ENCODE measurements around the gene CCDC85A.
"Not testable (repeated sequence)": the region's sequence is repeated elsewhere in the genome, so short reads cannot be mapped to it uniquely, and the experiment has no call there.

The CCDC85A gene

GRCh38 chr2:56183643-56184499 is at the start of gene CCDC85A:
TSS of gene CCDC85A (plus strand) at chr2:56183990. CDS start at chr2:56184625, 635 bp downstream.
- Histone ChIP-seq H3K4me3 (ENCODE audit: low read length in 2 of 2) (peak within 1 kb of the TSS; percentile 65 to 75), H3K9ac (ENCODE audit: low read length in 2 of 2) (no peak within 1 kb of the TSS), H3K9me3 (ENCODE audit: control insufficient read depth in 2 of 2, low read length in 2 of 2) (no peaks in the 10 kb centered on the region), H3K27me3 (ENCODE audit: control insufficient read depth in 1 of 2, insufficient read depth in 2 of 2, low read length in 2 of 2) (peaks cover 11 to 29% of the 10 kb centered on the region in 2 donors), H3K27ac (ENCODE audit: low read length) (no peak within 1 kb of the TSS), H3K4me1 (ENCODE audit: control insufficient read depth, insufficient read depth, low read length) (peaks cover 15% of the 10 kb centered on the region), H3K36me3 (ENCODE audit: control insufficient read depth in 2 of 2, insufficient read depth in 2 of 2, low read length in 2 of 2) (no peaks in the 10 kb centered on the region)

- H3K36me3 ChIP-seq (ENCODE audit: control insufficient read depth in 2 of 2, insufficient read depth in 2 of 2, low read length in 2 of 2), result no peaks in the 10 kb centered on the region
- no peak overlapping the region for H3K27ac ChIP-seq (ENCODE audit: low read length)
- no peak overlapping the region for H3K9ac ChIP-seq (ENCODE audit: low read length in 2 of 2)
- H3K27me3 ChIP-seq (ENCODE audit: control insufficient read depth in 1 of 2, insufficient read depth in 2 of 2, low read length in 2 of 2), result no peaks in the 10 kb centered on the region
- H3K9me3 ChIP-seq (ENCODE audit: control insufficient read depth in 2 of 2, low read length in 2 of 2), result no peaks in the 10 kb centered on the region
- H3K4me3 ChIP-seq (ENCODE audit: low read length in 2 of 2), result no peak overlapping the region
- H3K4me1 ChIP-seq (ENCODE audit: control insufficient read depth, insufficient read depth, low read length), result no peaks in the 10 kb centered on the region
Measured at GRCh38 chr2:56134861-56135260, 48.9 kb upstream of the CCDC85A start.

DNA sequence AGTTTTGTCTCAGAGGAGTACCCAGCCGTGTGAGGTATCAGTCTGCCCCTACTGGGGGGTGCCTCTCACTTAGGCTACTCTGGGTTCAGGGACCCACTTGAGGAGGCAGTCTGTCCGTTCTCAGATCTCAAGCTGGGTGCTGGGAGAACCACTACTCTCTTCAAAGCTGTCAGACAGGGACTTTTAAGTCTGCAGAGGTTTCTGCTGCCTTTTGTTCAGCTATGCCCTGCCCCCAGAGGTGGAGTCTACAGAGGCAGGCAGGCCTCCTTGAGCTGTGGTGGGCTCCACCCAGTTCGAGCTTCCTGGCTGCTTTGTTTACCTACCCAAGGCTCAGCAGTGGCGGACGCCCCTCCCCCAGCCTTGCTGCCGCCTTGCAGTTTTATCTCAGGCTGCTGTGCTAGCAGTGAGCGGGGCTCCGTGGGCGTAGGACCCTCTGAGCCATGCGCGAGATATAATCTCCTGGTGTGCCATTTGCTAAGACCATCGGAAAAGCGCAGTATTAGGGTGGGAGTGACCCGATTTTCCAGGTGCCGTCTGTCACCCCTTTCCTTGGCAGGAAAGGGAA is 41.2 kb upstream of the CCDC85A start:
- H3K27ac ChIP-seq (ENCODE audit: low read length); H3K9me3 ChIP-seq (ENCODE audit: control insufficient read depth in 2 of 2, low read length in 2 of 2); H3K9ac ChIP-seq (ENCODE audit: low read length in 2 of 2); H3K36me3 ChIP-seq (ENCODE audit: control insufficient read depth in 2 of 2, insufficient read depth in 2 of 2, low read length in 2 of 2); H3K4me1 ChIP-seq (ENCODE audit: control insufficient read depth, insufficient read depth, low read length); H3K27me3 ChIP-seq (ENCODE audit: control insufficient read depth in 1 of 2, insufficient read depth in 2 of 2, low read length in 2 of 2); H3K4me3 ChIP-seq (ENCODE audit: low read length in 2 of 2): not testable (repeated sequence)

GRCh38 chr2:56147907-56148306 is 35.9 kb upstream of the CCDC85A start:
- H3K9me3 ChIP-seq (ENCODE audit: control insufficient read depth in 2 of 2, low read length in 2 of 2), result no peaks in the 10 kb centered on the region
- no peak overlapping the region for H3K4me3 ChIP-seq (ENCODE audit: low read length in 2 of 2)
- no peak overlapping the region for H3K9ac ChIP-seq (ENCODE audit: low read length in 2 of 2)
- no peaks in the 10 kb centered on the region for H3K36me3 ChIP-seq (ENCODE audit: control insufficient read depth in 2 of 2, insufficient read depth in 2 of 2, low read length in 2 of 2)
- H3K4me1 ChIP-seq (ENCODE audit: control insufficient read depth, insufficient read depth, low read length), result no peaks in the 10 kb centered on the region
- no peaks in the 10 kb centered on the region for H3K27me3 ChIP-seq (ENCODE audit: control insufficient read depth in 1 of 2, insufficient read depth in 2 of 2, low read length in 2 of 2)
- no peak overlapping the region for H3K27ac ChIP-seq (ENCODE audit: low read length)

GRCh38 chr2:56148825-56149224 is 35.0 kb upstream of the CCDC85A start:
- Histone ChIP-seq H3K27me3 (ENCODE audit: control insufficient read depth in 1 of 2, insufficient read depth in 2 of 2, low read length in 2 of 2) (no peaks in the 10 kb centered on the region), H3K4me3 (ENCODE audit: low read length in 2 of 2) (no peak overlapping the region), H3K27ac (ENCODE audit: low read length) (no peak overlapping the region), H3K9me3 (ENCODE audit: control insufficient read depth in 2 of 2, low read length in 2 of 2) (no peaks in the 10 kb centered on the region), H3K9ac (ENCODE audit: low read length in 2 of 2) (no peak overlapping the region), H3K4me1 (ENCODE audit: control insufficient read depth, insufficient read depth, low read length) (no peaks in the 10 kb centered on the region), H3K36me3 (ENCODE audit: control insufficient read depth in 2 of 2, insufficient read depth in 2 of 2, low read length in 2 of 2) (no peaks in the 10 kb centered on the region)

GRCh38 chr2:56151841-56152240 is 31.9 kb upstream of the CCDC85A start:
- Histone ChIP-seq H3K4me3 (ENCODE audit: low read length in 2 of 2) (no peak overlapping the region), H3K4me1 (ENCODE audit: control insufficient read depth, insufficient read depth, low read length) (no peaks in the 10 kb centered on the region), H3K36me3 (ENCODE audit: control insufficient read depth in 2 of 2, insufficient read depth in 2 of 2, low read length in 2 of 2) (no peaks in the 10 kb centered on the region), H3K9me3 (ENCODE audit: control insufficient read depth in 2 of 2, low read length in 2 of 2) (no peaks in the 10 kb centered on the region), H3K27me3 (ENCODE audit: control insufficient read depth in 1 of 2, insufficient read depth in 2 of 2, low read length in 2 of 2) (no peaks in the 10 kb centered on the region), H3K27ac (ENCODE audit: low read length) (no peak overlapping the region), H3K9ac (ENCODE audit: low read length in 2 of 2) (no peak overlapping the region)

DNA sequence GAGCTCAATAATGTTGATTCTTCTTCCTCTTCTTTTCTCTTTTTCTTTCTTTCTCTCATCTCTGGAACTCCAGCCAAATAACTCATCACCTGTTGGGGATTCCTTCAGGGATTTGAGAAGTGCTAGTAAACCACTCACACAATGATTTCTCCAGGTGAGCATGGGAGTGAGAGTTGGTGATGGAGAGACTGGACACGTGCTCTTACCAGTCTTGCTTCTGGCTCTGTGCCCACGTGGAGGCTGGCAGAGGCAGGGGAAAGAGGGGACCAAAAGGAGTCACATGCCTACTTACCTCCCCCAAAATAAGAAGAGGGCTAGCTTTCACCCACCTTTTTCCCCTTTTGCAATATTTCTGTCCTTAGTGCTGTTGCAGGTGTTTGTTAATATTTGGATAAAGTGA is 28.6 kb upstream of the CCDC85A start:
- no peaks in the 10 kb centered on the region for H3K4me1 ChIP-seq (ENCODE audit: control insufficient read depth, insufficient read depth, low read length)
- H3K4me3 ChIP-seq (ENCODE audit: low read length in 2 of 2), result no peak overlapping the region
- no peak overlapping the region for H3K27ac ChIP-seq (ENCODE audit: low read length)
- no peaks in the 10 kb centered on the region for H3K27me3 ChIP-seq (ENCODE audit: control insufficient read depth in 1 of 2, insufficient read depth in 2 of 2, low read length in 2 of 2)
- H3K9me3 ChIP-seq (ENCODE audit: control insufficient read depth in 2 of 2, low read length in 2 of 2), result no peaks in the 10 kb centered on the region
- H3K36me3 ChIP-seq (ENCODE audit: control insufficient read depth in 2 of 2, insufficient read depth in 2 of 2, low read length in 2 of 2), result no peaks in the 10 kb centered on the region
- no peak overlapping the region for H3K9ac ChIP-seq (ENCODE audit: low read length in 2 of 2)

DNA sequence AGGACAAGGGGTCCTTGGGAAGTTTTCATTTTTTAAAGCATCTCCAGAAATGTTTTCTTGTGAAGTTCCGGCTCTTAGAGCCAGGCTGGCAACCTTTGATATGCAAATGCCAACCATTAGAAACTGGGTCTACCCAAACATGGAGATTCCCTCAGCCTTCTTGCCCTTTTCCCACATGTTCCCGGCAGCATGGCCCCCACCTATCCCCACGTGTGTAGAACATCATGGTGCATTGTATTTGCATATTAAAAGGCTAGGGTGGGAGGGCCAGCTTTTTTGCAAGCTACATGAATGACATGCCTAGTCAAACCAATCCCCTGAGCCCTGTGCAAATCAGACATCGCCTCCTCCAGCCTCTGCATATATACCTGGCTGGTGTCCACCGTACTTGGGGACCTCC is 23.9 kb upstream of the CCDC85A start:
- H3K4me3 ChIP-seq (ENCODE audit: low read length in 2 of 2); H3K9ac ChIP-seq (ENCODE audit: low read length in 2 of 2); H3K27me3 ChIP-seq (ENCODE audit: control insufficient read depth in 1 of 2, insufficient read depth in 2 of 2, low read length in 2 of 2); H3K27ac ChIP-seq (ENCODE audit: low read length); H3K36me3 ChIP-seq (ENCODE audit: control insufficient read depth in 2 of 2, insufficient read depth in 2 of 2, low read length in 2 of 2); H3K9me3 ChIP-seq (ENCODE audit: control insufficient read depth in 2 of 2, low read length in 2 of 2); H3K4me1 ChIP-seq (ENCODE audit: control insufficient read depth, insufficient read depth, low read length): not testable (repeated sequence)

DNA sequence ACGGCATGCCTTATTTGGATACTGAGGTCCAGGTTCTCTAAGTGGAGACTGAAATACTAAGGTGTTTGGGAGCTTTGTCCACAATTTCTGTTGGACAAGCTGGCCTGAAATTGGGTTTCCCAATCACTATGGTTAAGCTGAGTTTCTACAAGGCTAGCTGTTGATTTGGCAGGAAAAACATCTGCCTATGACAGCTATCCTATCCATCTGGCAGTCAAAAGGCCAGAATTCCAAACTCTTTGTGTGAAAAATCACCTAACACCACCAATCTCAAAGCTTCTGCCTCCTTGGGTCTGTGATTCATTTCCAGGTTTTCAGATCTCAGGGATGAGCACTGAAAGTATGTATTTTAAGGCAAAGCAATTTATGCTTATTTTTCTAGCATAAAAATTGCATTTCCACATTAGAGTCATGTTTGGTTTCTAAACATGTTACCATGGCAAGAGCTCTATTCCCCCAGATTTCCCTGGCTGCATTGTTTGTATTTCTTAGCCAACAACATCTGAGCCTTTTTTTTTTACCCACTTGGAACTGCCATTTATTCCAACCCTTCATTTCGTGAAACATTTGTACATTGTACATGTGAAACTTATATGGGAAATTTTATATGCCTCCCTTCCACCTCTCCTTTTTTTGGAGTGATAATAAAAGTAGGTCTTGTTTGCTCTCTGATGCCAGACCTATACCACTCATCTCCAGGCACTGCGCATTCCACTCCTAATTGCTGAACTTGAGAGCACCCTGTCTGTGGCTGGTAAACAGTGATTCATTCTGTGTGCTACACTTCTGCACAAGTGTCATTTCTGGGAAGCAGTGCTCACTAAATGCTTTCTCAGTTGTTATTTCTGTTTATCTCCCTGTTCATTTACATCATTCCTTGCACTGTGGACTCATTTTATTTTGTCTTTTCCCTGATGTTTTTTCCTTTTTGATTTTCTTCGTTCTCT is 15.9 kb upstream of the CCDC85A start:
- Histone ChIP-seq H3K4me1 (ENCODE audit: control insufficient read depth, insufficient read depth, low read length) (no peaks in the 10 kb centered on the region), H3K9me3 (ENCODE audit: control insufficient read depth in 2 of 2, low read length in 2 of 2) (no peaks in the 10 kb centered on the region), H3K27me3 (ENCODE audit: control insufficient read depth in 1 of 2, insufficient read depth in 2 of 2, low read length in 2 of 2) (no peaks in the 10 kb centered on the region), H3K9ac (ENCODE audit: low read length in 2 of 2) (no peak overlapping the region), H3K36me3 (ENCODE audit: control insufficient read depth in 2 of 2, insufficient read depth in 2 of 2, low read length in 2 of 2) (no peaks in the 10 kb centered on the region), H3K27ac (ENCODE audit: low read length) (no peak overlapping the region), H3K4me3 (ENCODE audit: low read length in 2 of 2) (no peak overlapping the region)

GRCh38 chr2:56169521-56169920 is 14.3 kb upstream of the CCDC85A start:
- no peaks in the 10 kb centered on the region for H3K36me3 ChIP-seq (ENCODE audit: control insufficient read depth in 2 of 2, insufficient read depth in 2 of 2, low read length in 2 of 2)
- no peak overlapping the region for H3K27ac ChIP-seq (ENCODE audit: low read length)
- H3K9me3 ChIP-seq (ENCODE audit: control insufficient read depth in 2 of 2, low read length in 2 of 2), result no peaks in the 10 kb centered on the region
- H3K9ac ChIP-seq (ENCODE audit: low read length in 2 of 2), result no peak overlapping the region
- H3K4me3 ChIP-seq (ENCODE audit: low read length in 2 of 2), result no peak overlapping the region
- H3K4me1 ChIP-seq (ENCODE audit: control insufficient read depth, insufficient read depth, low read length), result no peaks in the 10 kb centered on the region
- H3K27me3 ChIP-seq (ENCODE audit: control insufficient read depth in 1 of 2, insufficient read depth in 2 of 2, low read length in 2 of 2), result no peaks in the 10 kb centered on the region

Measured in stomach smooth muscle (tissue), 2 donors.